Adipocyte (in vitro differentiated cells): ENCODE data around the gene DCANP1.

Source experiments
- DNase-seq: peaks from one replicate; pipeline ENCODE4 v3.0.0-alpha.2; 2015; ENCODE audit warnings: low read depth
- H3K27me3 ChIP-seq: replicated peaks from 2 replicates; pipeline ENCODE4 v1.7.0; 2013; ENCODE audit warnings: mild to moderate bottlenecking, low read length, moderate library complexity; ENCODE audit not compliant: control insufficient read depth, insufficient read depth
- H3K36me3 ChIP-seq: 2 replicates; pipeline ENCODE4 v1.7.0; 2013; ENCODE audit warnings: low read length, mild to moderate bottlenecking, moderate library complexity; ENCODE audit not compliant: control insufficient read depth, insufficient read depth, severe bottlenecking
- H3K4me1 ChIP-seq: 2 replicates; pipeline ENCODE4 v1.7.0; 2013; ENCODE audit warnings: mild to moderate bottlenecking, low read length, moderate library complexity; ENCODE audit not compliant: control insufficient read depth, insufficient read depth
- H3K4me3 ChIP-seq: 2 replicates; pipeline ENCODE4 v1.7.0; 2013; ENCODE audit warnings: mild to moderate bottlenecking, low read length, moderate library complexity
- H3K9ac ChIP-seq: 2 replicates; pipeline ENCODE4 v1.7.0; 2013; ENCODE audit warnings: mild to moderate bottlenecking, low read length, moderate library complexity
- H3K9me3 ChIP-seq: 2 replicates; pipeline ENCODE4 v1.7.0; 2013; ENCODE audit warnings: mild to moderate bottlenecking, low read length, moderate library complexity; ENCODE audit not compliant: control insufficient read depth

Gene DCANP1

GRCh38 chr5:135476615-135477581 lies 29.8 kb upstream of the DCANP1 start:
- peaks cover 76% of the 10 kb centered on the region for H3K27me3 ChIP-seq
- H3K4me3 ChIP-seq: no peak overlapping the region
- DNase-seq: no peak
- H3K9me3 ChIP-seq: no peaks in the 10 kb centered on the region
- H3K4me1 ChIP-seq: no peaks in the 10 kb centered on the region
- no peak overlapping the region for H3K9ac ChIP-seq
- no peaks in the 10 kb centered on the region for H3K36me3 ChIP-seq

- Histone ChIP-seq H3K4me1 (no peaks in the 10 kb centered on the region), H3K9me3 (no peaks in the 10 kb centered on the region), H3K27me3 (peaks cover 73% of the 10 kb centered on the region), H3K4me3 (no peak overlapping the region), H3K36me3 (no peaks in the 10 kb centered on the region), H3K9ac (no peak overlapping the region)
- no peak for DNase-seq
These were observed 27.0 kb upstream of the DCANP1 start for GRCh38 chr5:135473956-135474670.

- H3K36me3 ChIP-seq: no peaks in the 10 kb centered on the region
- H3K27me3 ChIP-seq: peaks cover 77% of the 10 kb centered on the region
- no peaks in the 10 kb centered on the region for H3K9me3 ChIP-seq
- no peak overlapping the region for H3K9ac ChIP-seq
- no peak overlapping the region for H3K4me3 ChIP-seq
- no peaks in the 10 kb centered on the region for H3K4me1 ChIP-seq
- DNase-seq: no peak
These were observed 25.0 kb upstream of the DCANP1 start for GRCh38 chr5:135472141-135472540.

GRCh38 chr5:135471726-135472125 lies 24.6 kb upstream of the DCANP1 start:
- Histone ChIP-seq H3K4me1 (no peaks in the 10 kb centered on the region), H3K9me3 (no peaks in the 10 kb centered on the region), H3K4me3 (no peak overlapping the region), H3K9ac (no peak overlapping the region), H3K27me3 (peaks cover 77% of the 10 kb centered on the region), H3K36me3 (no peaks in the 10 kb centered on the region)
- no peak for DNase-seq

GRCh38 chr5:135469911-135470310 lies 22.8 kb upstream of the DCANP1 start:
- no peaks in the 10 kb centered on the region for H3K36me3 ChIP-seq
- peaks cover 71% of the 10 kb centered on the region for H3K27me3 ChIP-seq
- no peaks in the 10 kb centered on the region for H3K9me3 ChIP-seq
- no peak overlapping the region for H3K4me3 ChIP-seq
- DNase-seq: no peak
- H3K4me1 ChIP-seq: no peaks in the 10 kb centered on the region
- no peak overlapping the region for H3K9ac ChIP-seq

GRCh38 chr5:135468541-135468940 lies 21.4 kb upstream of the DCANP1 start:
- no peaks in the 10 kb centered on the region for H3K4me1 ChIP-seq

GRCh38 chr5:135467871-135468485 lies 20.8 kb upstream of the DCANP1 start:
- Histone ChIP-seq H3K9ac (no peak overlapping the region), H3K4me3 (no peak overlapping the region), H3K9me3 (no peaks in the 10 kb centered on the region), H3K27me3 (peaks cover 68% of the 10 kb centered on the region), H3K36me3 (no peaks in the 10 kb centered on the region), H3K4me1 (no peaks in the 10 kb centered on the region)
- no peak for DNase-seq

More at GRCh38 chr5:135468541-135468940, 21.4 kb upstream of the DCANP1 start:
- Histone ChIP-seq H3K36me3 (no peaks in the 10 kb centered on the region), H3K4me3 (no peak overlapping the region), H3K27me3 (peaks cover 68% of the 10 kb centered on the region), H3K9me3 (no peaks in the 10 kb centered on the region), H3K9ac (no peak overlapping the region)
- no peak for DNase-seq

GRCh38 chr5:135467051-135467625 lies 20.0 kb upstream of the DCANP1 start:
- Histone ChIP-seq H3K4me3 (no peak overlapping the region), H3K9me3 (no peaks in the 10 kb centered on the region), H3K9ac (no peak overlapping the region), H3K36me3 (no peaks in the 10 kb centered on the region), H3K4me1 (no peaks in the 10 kb centered on the region), H3K27me3 (peaks cover 71% of the 10 kb centered on the region)
- DNase-seq: no peak

- no peaks in the 10 kb centered on the region for H3K4me1 ChIP-seq
- DNase-seq: peak; percentile 92
- H3K27me3 ChIP-seq: peaks cover 64% of the 10 kb centered on the region
- H3K9ac ChIP-seq: no peak overlapping the region
- H3K36me3 ChIP-seq: no peaks in the 10 kb centered on the region
- peak overlapping the region; percentile 40 for H3K4me3 ChIP-seq
- no peaks in the 10 kb centered on the region for H3K9me3 ChIP-seq
These were observed 19.3 kb upstream of the DCANP1 start for GRCh38 chr5:135466178-135467050.

- Histone ChIP-seq H3K4me1 (no peaks in the 10 kb centered on the region), H3K27me3 (peaks cover 60% of the 10 kb centered on the region), H3K36me3 (no peaks in the 10 kb centered on the region), H3K4me3 (no peak overlapping the region), H3K9ac (no peak overlapping the region), H3K9me3 (no peaks in the 10 kb centered on the region)
- no peak for DNase-seq
These were observed 18.4 kb upstream of the DCANP1 start for GRCh38 chr5:135465391-135466122.
